GM12864 (cell line): ENCODE data around the gene CFAP300.

ENCODE experiments used
- DNase-seq: peaks from one replicate; pipeline ENCODE4 v3.0.0-alpha.2; 2011; ENCODE audit warnings: low read depth
- H3K4me3 ChIP-seq: 2 replicates; pipeline ENCODE4 v1.5.1; 2011; ENCODE audit warnings: mild to moderate bottlenecking, low read depth, low read length, control low read depth
- TF ChIP-seq, protein P1 (sequence below): IDR thresholded peaks from 2 replicates; pipeline ENCODE4 v1.5.1; 2011; ENCODE audit warnings: low read depth, mild to moderate bottlenecking, moderate library complexity, low read length, control low read depth, inconsistent platforms; ENCODE audit errors: missing control alignments

CFAP300 gene

DNA sequence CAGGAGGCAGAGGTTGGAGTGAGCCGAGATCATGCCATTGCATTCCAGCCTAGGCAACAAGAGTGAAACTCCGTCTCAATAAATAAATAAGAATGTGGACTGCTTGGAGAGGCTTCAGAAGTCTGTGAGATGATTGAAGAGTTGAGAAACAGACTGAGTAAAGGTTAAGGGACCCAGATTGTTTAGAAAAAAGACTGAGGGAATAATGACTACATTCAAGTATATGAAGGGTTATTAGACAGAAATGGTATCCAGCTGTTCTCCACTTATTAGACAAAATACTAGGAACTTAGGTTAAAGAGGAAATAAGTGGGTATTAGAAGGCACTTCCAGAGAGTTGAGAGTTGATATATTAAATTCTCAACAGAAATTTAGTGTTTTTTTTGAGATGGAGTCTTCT is 52.5 kb downstream of the CFAP300 start:
- DNase-seq = no peak
- TF ChIP-seq, protein P1, sequence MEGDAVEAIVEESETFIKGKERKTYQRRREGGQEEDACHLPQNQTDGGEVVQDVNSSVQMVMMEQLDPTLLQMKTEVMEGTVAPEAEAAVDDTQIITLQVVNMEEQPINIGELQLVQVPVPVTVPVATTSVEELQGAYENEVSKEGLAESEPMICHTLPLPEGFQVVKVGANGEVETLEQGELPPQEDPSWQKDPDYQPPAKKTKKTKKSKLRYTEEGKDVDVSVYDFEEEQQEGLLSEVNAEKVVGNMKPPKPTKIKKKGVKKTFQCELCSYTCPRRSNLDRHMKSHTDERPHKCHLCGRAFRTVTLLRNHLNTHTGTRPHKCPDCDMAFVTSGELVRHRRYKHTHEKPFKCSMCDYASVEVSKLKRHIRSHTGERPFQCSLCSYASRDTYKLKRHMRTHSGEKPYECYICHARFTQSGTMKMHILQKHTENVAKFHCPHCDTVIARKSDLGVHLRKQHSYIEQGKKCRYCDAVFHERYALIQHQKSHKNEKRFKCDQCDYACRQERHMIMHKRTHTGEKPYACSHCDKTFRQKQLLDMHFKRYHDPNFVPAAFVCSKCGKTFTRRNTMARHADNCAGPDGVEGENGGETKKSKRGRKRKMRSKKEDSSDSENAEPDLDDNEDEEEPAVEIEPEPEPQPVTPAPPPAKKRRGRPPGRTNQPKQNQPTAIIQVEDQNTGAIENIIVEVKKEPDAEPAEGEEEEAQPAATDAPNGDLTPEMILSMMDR = no peak
- no peak overlapping the region for H3K4me3 ChIP-seq

DNA sequence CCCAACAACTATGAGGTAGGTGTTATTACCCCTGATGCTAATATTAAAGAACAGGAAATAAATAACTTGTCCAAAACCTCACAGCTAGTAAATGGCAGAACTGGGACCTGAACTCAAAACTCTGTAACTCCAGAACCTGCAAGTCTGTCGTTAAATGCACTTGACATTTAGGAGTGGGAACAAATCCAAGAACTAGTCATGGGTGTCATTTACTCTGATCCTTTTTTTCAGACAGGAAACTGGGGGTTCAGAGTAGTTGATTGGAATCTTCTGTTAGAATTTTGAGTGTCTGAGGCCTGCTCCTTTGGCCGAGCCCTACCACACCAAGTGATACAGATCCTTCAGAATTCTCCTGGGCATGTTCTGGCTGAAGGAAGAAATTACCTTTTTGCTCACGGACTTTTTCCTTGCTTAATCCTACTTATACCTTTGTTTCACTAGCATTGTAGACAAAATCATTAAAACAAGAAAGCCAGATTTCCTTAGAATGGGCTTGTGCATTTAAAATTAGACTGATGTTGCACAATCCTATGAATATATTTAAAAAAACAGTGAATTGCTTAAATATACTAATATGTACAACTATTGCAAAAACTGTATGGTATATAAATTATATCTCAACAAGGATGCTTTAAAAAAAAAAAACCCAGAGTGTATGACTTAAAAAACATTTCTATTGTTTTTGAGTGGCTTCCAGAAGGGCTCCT is 61.6 kb downstream of the CFAP300 start:
- DNase-seq = no peak
- H3K4me3 ChIP-seq = no peak overlapping the region
- TF ChIP-seq, protein P1 = no peak

DNA sequence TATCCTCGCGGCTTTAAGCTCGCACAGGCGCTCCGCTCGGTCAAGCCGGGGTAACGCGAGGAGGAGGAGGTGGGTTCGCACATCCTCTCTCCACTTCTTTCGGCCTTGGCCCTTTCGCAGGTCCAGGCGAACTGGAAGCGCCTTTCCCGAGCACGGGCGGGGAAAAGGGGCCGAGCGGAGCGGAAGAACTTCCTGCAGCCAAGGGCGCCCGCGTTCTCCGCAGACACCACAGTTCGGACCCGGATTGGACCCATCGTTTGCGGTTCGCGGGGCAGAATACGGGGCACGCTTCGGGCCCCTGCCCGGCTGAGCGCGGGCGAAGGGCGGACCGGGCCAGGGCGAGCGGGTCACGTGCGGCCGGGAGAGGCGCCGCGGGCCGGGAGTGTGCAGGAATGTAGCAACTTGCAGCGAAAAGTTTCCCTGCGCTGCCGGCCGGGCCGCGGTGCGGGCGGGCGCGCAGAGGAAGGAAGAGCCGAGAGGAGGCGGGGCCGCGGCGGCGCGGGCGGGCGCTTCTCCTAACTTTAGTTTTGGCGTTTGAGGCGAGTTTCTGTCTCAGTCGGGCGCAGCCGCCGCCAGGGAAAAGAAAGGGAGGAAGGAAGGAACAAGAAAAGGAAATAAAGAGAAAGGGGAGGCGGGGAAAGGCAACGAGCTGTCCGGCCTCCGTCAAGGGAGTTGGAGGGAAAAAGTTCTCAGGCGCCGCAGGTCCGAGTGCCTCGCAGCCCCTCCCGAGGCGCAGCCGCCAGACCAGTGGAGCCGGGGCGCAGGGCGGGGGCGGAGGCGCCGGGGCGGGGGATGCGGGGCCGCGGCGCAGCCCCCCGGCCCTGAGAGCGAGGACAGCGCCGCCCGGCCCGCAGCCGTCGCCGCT is 62.9 kb downstream of the CFAP300 start, which contains the start of gene YAP1:
Gene YAP1 (plus strand): TSS at position 552 of the 865 bp plus-strand sequence. CDS start 402 bp downstream, outside the sequence.
- TF ChIP-seq, protein P1 = no peak

DNA sequence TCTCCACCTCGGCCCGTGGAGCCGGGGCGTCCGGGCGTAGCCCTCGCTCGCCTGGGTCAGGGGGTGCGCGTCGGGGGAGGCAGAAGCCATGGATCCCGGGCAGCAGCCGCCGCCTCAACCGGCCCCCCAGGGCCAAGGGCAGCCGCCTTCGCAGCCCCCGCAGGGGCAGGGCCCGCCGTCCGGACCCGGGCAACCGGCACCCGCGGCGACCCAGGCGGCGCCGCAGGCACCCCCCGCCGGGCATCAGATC is 63.4 kb downstream of the CFAP300 start:
- peak overlapping the region; percentile 54; the same call in 1 of the 2 replicates for H3K4me3 ChIP-seq
- TF ChIP-seq, protein P1 = no peak
- DNase-seq = no peak

More for the DNA sequence above, 62.9 kb downstream of the CFAP300 start, which contains the start of gene YAP1:
- no peak for DNase-seq
- H3K4me3 ChIP-seq = peak within 1 kb of the TSS; percentile 54

DNA sequence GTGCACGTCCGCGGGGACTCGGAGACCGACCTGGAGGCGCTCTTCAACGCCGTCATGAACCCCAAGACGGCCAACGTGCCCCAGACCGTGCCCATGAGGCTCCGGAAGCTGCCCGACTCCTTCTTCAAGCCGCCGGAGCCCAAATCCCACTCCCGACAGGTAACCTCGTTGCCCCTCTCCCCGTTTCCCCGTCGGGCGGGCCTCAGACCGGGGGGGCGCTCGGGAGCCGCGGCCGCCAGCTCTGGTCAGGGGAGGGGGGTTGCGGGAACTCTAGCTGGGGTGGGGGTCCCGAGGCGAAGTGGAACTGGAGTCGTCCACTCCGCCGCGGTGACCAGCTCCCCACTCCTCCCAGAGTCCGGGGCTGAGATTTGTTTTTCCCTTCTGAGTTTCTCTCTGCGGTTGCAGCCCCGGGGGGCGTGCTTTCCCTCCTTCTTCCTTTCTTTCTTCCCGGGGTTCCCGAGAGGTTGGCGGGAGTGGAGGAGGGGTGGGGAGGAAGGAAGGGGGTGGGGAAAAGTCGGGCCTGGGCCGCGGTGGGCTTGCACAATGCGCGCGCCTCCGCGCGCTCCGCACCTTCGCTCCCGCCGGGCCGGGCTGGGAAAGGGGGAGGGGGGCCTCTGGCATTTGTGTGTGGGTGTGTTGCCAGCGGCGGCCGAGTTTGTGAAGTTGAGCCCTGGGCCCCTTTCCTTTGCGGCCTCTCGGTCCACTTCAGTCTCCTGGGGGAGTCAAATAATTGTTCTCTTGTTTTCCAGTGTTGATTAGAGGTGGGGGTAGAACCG is 64.0 kb downstream of the CFAP300 start:
- TF ChIP-seq, protein P1 = no peak
- H3K4me3 ChIP-seq = no peak overlapping the region
- no peak for DNase-seq

DNA sequence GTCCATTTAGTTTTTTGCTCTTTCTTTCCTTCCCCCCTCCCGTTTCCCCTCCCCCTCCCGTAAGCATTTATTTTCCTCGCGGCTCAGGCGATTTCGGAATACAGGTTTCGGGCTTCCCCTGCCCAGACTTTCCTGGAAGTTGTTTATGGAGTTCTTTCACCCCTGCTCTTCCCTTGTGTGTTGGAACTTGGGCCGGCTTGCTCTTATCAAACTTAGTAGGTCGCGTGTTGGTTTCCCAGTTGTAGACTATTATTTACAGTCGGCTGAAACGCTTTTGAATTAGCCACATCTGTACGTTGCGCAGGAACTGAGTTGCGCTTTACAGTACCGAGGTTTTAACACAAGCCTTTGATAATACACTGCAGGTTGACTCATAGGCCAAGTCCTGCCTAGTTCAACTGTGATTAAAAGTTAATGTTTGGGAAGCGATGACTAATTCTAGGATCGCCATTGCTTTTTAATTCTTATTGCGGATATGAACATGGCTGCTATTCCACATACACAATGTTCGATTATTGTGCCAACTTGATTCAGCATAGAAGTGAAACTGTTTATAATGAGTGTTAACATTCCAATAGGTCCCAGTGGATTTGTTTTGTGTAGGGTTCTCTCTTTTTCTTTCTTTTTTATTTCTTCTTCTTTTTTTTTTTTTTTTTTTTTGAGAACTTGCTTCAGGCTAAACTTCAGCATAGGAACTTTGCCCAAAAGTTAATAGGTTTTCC is 64.7 kb downstream of the CFAP300 start:
- no peak for DNase-seq
- H3K4me3 ChIP-seq = no peak overlapping the region
- TF ChIP-seq, protein P1 = no peak
